SK-N-SH treated with all-trans-retinoic acid at 6 μM for 48 hours (cell line): ENCODE results near the gene PRSS48.

Experiments
- ATAC-seq: fragments of 200-7000 bp; cut with Tn5 transposase; 3 replicates; pipeline ENCODE4 v1.9.1; 2020; ENCODE audit warnings: mild to moderate bottlenecking, moderate library complexity
- ARNTL ChIP-seq: fragments of 450-650 bp; formaldehyde crosslinking; IDR thresholded peaks from 2 replicates; pipeline ENCODE4 v1.5.0; 2020; ENCODE audit warnings: low read depth, mild to moderate bottlenecking, moderate library complexity, borderline replicate concordance
- BACH2 ChIP-seq: fragments of 250-450 bp; sonication (Bioruptor Pico); IDR thresholded peaks from 2 replicates; pipeline ENCODE4 v1.9.0; 2021; ENCODE audit warnings: mild to moderate bottlenecking, borderline replicate concordance
- ESRRG ChIP-seq: fragments of 250-450 bp; sonication (Bioruptor Pico); IDR thresholded peaks from 2 replicates; pipeline ENCODE4 v1.6.1; 2021; ENCODE audit warnings: mild to moderate bottlenecking
- GLIS3 ChIP-seq: fragments of 250-450 bp; sonication (Bioruptor Pico); IDR thresholded peaks from 2 replicates; pipeline ENCODE4 v1.5.0; 2020; ENCODE audit warnings: mild to moderate bottlenecking, moderate library complexity
- OSR1 ChIP-seq: fragments of 250-450 bp; sonication (Bioruptor Pico); IDR thresholded peaks from 2 replicates; pipeline ENCODE4 v1.8.0; 2022; ENCODE audit warnings: moderate library complexity, mild to moderate bottlenecking, inconsistent platforms
- PPARA ChIP-seq: fragments of 250-450 bp; sonication (Bioruptor Pico); IDR thresholded peaks from 2 replicates; pipeline ENCODE4 v1.5.0; 2020; ENCODE audit warnings: mild to moderate bottlenecking, borderline replicate concordance
- RARB ChIP-seq: fragments of 250-450 bp; sonication (Bioruptor Pico); IDR thresholded peaks from 2 replicates; pipeline ENCODE4 v1.8.0; 2021; ENCODE audit warnings: mild to moderate bottlenecking, moderate library complexity
- SNAI2 ChIP-seq: fragments of 250-450 bp; sonication (Bioruptor Pico); IDR thresholded peaks from 2 replicates; pipeline ENCODE4 v1.5.0; 2020; ENCODE audit warnings: mild to moderate bottlenecking, moderate library complexity
- TCF4 ChIP-seq: fragments of 250-450 bp; sonication (Bioruptor Pico); IDR thresholded peaks from 2 replicates; pipeline ENCODE4 v1.8.0; 2021; ENCODE audit warnings: mild to moderate bottlenecking, moderate library complexity, borderline replicate concordance
- TOX ChIP-seq: fragments of 250-450 bp; sonication (Bioruptor Pico); IDR thresholded peaks from 2 replicates; pipeline ENCODE4 v1.8.0; 2021; ENCODE audit warnings: mild to moderate bottlenecking, moderate library complexity, borderline replicate concordance
- ZC3H10 ChIP-seq: fragments of 250-450 bp; sonication (Bioruptor Pico); IDR thresholded peaks from 2 replicates; pipeline ENCODE4 v1.5.1; 2021; ENCODE audit warnings: mild to moderate bottlenecking, moderate library complexity
- ZFP3 ChIP-seq: fragments of 250-450 bp; sonication (Bioruptor Pico); IDR thresholded peaks from 2 replicates; pipeline ENCODE4 v1.5.0; 2020; ENCODE audit warnings: mild to moderate bottlenecking, moderate library complexity
- ZFP30 ChIP-seq: fragments of 450-650 bp; formaldehyde crosslinking; IDR thresholded peaks from 2 replicates; pipeline ENCODE4 v1.5.0; 2022; ENCODE audit warnings: mild to moderate bottlenecking, moderate library complexity
- ZNF565 ChIP-seq: fragments of 450-650 bp; formaldehyde crosslinking; conservative IDR thresholded peaks from 2 replicates; pipeline ENCODE4 v1.5.0; 2020; ENCODE audit warnings: low read depth, mild to moderate bottlenecking, moderate library complexity
- ZNF70 ChIP-seq: fragments of 450-650 bp; formaldehyde crosslinking; IDR thresholded peaks from 2 replicates; pipeline ENCODE4 v1.5.0; 2020; ENCODE audit warnings: mild to moderate bottlenecking, moderate library complexity
- ZNF8 ChIP-seq: fragments of 450-650 bp; formaldehyde crosslinking; IDR thresholded peaks from 2 replicates; pipeline ENCODE4 v1.5.0; 2020; ENCODE audit warnings: mild to moderate bottlenecking, moderate library complexity
- TF ChIP-seq, protein P1 (sequence below): fragments of 250-450 bp; sonication (Bioruptor Pico); IDR thresholded peaks from 2 replicates; pipeline ENCODE4 v1.5.1; 2020; ENCODE audit warnings: low read depth, mild to moderate bottlenecking, moderate library complexity
- TF ChIP-seq, protein P2 (sequence below): fragments of 250-450 bp; sonication (Bioruptor Pico); IDR thresholded peaks from 2 replicates; pipeline ENCODE4 v1.5.1; 2021; ENCODE audit warnings: mild to moderate bottlenecking, moderate library complexity
- TF ChIP-seq, protein P3 (sequence below): fragments of 250-450 bp; sonication (Bioruptor Pico); IDR thresholded peaks from 2 replicates; pipeline ENCODE4 v1.8.0; 2020; ENCODE audit warnings: mild to moderate bottlenecking, moderate library complexity, borderline replicate concordance

The PRSS48 gene

DNA sequence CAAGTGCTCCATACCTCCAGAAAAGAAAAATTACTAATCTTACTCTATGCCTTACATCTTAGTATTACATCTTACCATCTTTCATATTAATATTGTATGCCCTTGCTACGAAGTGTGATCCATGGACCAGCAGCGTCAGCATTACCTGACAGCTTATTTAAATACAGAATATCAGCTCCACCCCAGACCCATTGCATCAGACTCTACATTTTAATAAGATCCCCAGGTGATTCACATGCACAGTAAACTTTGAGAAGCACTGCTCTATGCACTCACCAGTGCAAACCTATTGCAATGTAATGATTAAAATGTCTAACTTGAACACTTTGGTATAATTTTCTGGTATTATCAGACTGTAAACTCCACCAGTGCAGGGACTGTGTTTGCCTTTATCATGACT, 62.5 kb downstream of the PRSS48 start:
- ATAC-seq = no peak
- TF ChIP-seq, protein P1, sequence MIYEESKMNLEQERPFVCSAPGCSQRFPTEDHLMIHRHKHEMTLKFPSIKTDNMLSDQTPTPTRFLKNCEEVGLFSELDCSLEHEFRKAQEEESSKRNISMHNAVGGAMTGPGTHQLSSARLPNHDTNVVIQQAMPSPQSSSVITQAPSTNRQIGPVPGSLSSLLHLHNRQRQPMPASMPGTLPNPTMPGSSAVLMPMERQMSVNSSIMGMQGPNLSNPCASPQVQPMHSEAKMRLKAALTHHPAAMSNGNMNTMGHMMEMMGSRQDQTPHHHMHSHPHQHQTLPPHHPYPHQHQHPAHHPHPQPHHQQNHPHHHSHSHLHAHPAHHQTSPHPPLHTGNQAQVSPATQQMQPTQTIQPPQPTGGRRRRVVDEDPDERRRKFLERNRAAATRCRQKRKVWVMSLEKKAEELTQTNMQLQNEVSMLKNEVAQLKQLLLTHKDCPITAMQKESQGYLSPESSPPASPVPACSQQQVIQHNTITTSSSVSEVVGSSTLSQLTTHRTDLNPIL (CRISPR knock-in tag) = no peak
- TF ChIP-seq ARNTL (CRISPR knock-in tag) = no peak
- no peak for TF ChIP-seq OSR1 (CRISPR knock-in tag)
- no peak for TF ChIP-seq RARB
- no peak for TF ChIP-seq ZFP30 (CRISPR knock-in tag)
- TF ChIP-seq, protein P2, sequence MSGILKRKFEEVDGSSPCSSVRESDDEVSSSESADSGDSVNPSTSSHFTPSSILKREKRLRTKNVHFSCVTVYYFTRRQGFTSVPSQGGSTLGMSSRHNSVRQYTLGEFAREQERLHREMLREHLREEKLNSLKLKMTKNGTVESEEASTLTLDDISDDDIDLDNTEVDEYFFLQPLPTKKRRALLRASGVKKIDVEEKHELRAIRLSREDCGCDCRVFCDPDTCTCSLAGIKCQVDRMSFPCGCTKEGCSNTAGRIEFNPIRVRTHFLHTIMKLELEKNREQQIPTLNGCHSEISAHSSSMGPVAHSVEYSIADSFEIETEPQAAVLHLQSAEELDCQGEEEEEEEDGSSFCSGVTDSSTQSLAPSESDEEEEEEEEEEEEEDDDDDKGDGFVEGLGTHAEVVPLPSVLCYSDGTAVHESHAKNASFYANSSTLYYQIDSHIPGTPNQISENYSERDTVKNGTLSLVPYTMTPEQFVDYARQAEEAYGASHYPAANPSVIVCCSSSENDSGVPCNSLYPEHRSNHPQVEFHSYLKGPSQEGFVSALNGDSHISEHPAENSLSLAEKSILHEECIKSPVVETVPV = no peak
- no peak for TF ChIP-seq ESRRG
- TF ChIP-seq ZFP3 (CRISPR knock-in tag) = no peak
- no peak for TF ChIP-seq ZNF70 (CRISPR knock-in tag)
- TF ChIP-seq BACH2 (CRISPR knock-in tag) = no peak
- no peak for TF ChIP-seq GLIS3 (CRISPR knock-in tag)

DNA sequence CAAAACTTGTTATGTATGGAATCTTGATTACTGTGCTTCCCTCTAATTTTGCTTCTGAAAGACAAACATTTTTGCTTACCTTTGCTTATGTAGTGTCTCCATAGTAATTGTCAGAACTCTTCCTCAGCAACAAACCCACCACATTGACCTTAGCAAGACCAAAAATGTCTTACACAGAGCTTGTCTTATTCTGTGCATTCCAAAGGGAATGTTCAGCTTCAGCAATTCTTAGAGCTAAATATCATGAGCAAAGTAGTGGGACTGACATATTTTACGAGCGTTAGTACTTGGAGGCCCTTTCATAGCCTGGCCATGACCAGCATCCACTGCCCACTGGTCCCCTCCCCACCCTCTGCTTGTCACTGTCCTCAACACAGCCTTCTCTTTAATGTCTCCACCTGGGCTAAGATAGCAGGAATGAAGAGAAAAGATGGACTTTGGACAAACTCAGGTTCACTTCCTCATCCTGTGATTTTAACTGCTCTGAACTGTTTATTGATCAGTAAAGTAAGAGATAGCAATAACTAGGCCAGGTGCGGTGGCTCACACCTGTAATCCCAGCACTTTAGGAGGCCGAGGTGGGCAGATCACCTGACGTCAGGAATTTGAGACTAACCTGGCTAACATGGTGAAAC, 63.9 kb downstream of the PRSS48 start:
- ATAC-seq = no peak
- TF ChIP-seq ZC3H10 (CRISPR knock-in tag) (no peak), ZFP3 (CRISPR knock-in tag) (no peak), ZNF8 (CRISPR knock-in tag) (no peak), TOX (no peak), ZFP30 (CRISPR knock-in tag) (no peak), RARB (no peak), SNAI2 (CRISPR knock-in tag) (no peak), GLIS3 (CRISPR knock-in tag) (no peak), TCF4 (CRISPR knock-in tag) (no peak), BACH2 (CRISPR knock-in tag) (no peak), OSR1 (CRISPR knock-in tag) (no peak), PPARA (CRISPR knock-in tag) (no peak), ZNF70 (CRISPR knock-in tag) (no peak), ZNF565 (no peak)
- TF ChIP-seq, protein P2 = no peak
- TF ChIP-seq, protein P1 (CRISPR knock-in tag) = no peak
- TF ChIP-seq, protein P3, sequence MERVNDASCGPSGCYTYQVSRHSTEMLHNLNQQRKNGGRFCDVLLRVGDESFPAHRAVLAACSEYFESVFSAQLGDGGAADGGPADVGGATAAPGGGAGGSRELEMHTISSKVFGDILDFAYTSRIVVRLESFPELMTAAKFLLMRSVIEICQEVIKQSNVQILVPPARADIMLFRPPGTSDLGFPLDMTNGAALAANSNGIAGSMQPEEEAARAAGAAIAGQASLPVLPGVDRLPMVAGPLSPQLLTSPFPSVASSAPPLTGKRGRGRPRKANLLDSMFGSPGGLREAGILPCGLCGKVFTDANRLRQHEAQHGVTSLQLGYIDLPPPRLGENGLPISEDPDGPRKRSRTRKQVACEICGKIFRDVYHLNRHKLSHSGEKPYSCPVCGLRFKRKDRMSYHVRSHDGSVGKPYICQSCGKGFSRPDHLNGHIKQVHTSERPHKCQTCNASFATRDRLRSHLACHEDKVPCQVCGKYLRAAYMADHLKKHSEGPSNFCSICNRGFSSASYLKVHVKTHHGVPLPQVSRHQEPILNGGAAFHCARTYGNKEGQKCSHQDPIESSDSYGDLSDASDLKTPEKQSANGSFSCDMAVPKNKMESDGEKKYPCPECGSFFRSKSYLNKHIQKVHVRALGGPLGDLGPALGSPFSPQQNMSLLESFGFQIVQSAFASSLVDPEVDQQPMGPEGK (CRISPR knock-in tag) = no peak
